K562 (cell line): ENCODE data around the gene ZNF853. TPM values are rescaled to one million over a fixed set of nuclear protein-coding genes. Genes with fewer than 3 reads are reported as not detected.
A peak's percentile ranks its signal among the peaks of the same experiment; 100 is the strongest.

ENCODE experiments used
- ATAC-seq: fragments of 200-7000 bp; cut with Tn5 transposase; 3 replicates; pipeline ENCODE4 v1.9.1; 2020; ENCODE audit warnings: moderate library complexity
- BruUV-seq: library from RNA; stranded (reverse); fragments of 400-500 nt; replicated peaks from 2 replicates; lab custom pipeline; 2021; lab: Mats Ljungman, UMichigan
- CTCF ChIA-PET: fragments of 300-600 bp; formaldehyde crosslinking; extraction: SDS; loops from one replicate; lab custom pipeline; 2021; ENCODE audit warnings: low intra/inter-chr PET ratio; lab: Yijun Ruan, JAX
- POLR2A ChIA-PET: fragments of 300-600, 350-650 bp; sonication (Branson Sonifier 250); formaldehyde crosslinking; extraction: SDS; loops from one replicate; lab custom pipeline; 2021; ENCODE audit warnings: antibody characterized with exemption, inconsistent platforms; lab: Yijun Ruan, JAX
- DNase-seq, 4 experiments: peaks; one replicate each; pipeline versions ENCODE4 v3.0.0 to v3.0.0-alpha.2; 2011 to 2018; ENCODE audit warnings: low spot score in 3 of 4, mixed read lengths in 3 of 4; ENCODE audit errors: extremely low read depth in 1 of 4
- FAIRE-seq: peaks from 2 replicates; lab custom pipeline; 2011; peaks lifted over from hg19 to GRCh38; lab: Jason Lieb, UNC
- H2AFZ ChIP-seq: 2 replicates; pipeline ENCODE4 v1.6.0; 2011; ENCODE audit warnings: low read depth, low read length, control low read depth, inconsistent platforms
- H3K27ac ChIP-seq: fragments of 200-600 bp; 3 replicates; pipeline ENCODE4 v1.8.0; 2011; ENCODE audit warnings: low read depth, mild to moderate bottlenecking, control low read depth, inconsistent platforms, low read length, moderate library complexity, mixed read lengths; ENCODE audit errors: extremely low read depth
- H3K27me3 ChIP-seq, 2 experiments: fragments of 300-600 bp in 1 of 2; 2 replicates in 1 of 2; 3 replicates in 1 of 2; pipeline versions ENCODE4 v1.6.0 to v1.8.0; 2011; ENCODE audit warnings: inconsistent platforms in 2 of 2, low read length in 2 of 2, mild to moderate bottlenecking in 1 of 2, mixed read lengths in 1 of 2, moderate library complexity in 1 of 2; ENCODE audit not compliant: control insufficient read depth in 2 of 2, insufficient read depth in 2 of 2
- H3K36me3 ChIP-seq: fragments of 300-600 bp; 3 replicates; pipeline ENCODE4 v1.8.0; 2011; ENCODE audit warnings: mild to moderate bottlenecking, low read length, inconsistent platforms; ENCODE audit not compliant: control insufficient read depth, insufficient read depth
- H3K4me1 ChIP-seq, 2 experiments: fragments of 200-600 bp in 1 of 2; replicated peaks in 1 of 2; 2 replicates in 1 of 2; 3 replicates in 1 of 2; pipeline versions ENCODE4 v1.5.1 to v1.8.0; 2011; ENCODE audit warnings: inconsistent platforms in 2 of 2, low read length in 2 of 2, mild to moderate bottlenecking in 1 of 2, mixed read lengths in 1 of 2, moderate library complexity in 1 of 2; ENCODE audit not compliant: control insufficient read depth in 2 of 2, insufficient read depth in 2 of 2
- H3K4me2 ChIP-seq: 2 replicates; pipeline ENCODE4 v1.6.1; 2011; ENCODE audit warnings: low read length, control low read depth, inconsistent platforms, mixed read lengths; ENCODE audit not compliant: insufficient read depth
- H3K4me3 ChIP-seq: fragments of 200-600 bp; sonication (generic), shearing (Covaris generic); 2 replicates; pipeline ENCODE4 v1.5.1; 2016; ENCODE audit warnings: control low read depth, inconsistent platforms
- H3K79me2 ChIP-seq: fragments of 200-600 bp; 3 replicates; pipeline ENCODE4 v1.8.0; 2011; ENCODE audit warnings: low read length, inconsistent platforms; ENCODE audit not compliant: control insufficient read depth, insufficient read depth
- H3K9ac ChIP-seq, 2 experiments: 2 replicates each; pipeline versions ENCODE4 v1.6.0 to v1.6.1; 2011; ENCODE audit warnings: low read depth in 2 of 2, low read length in 2 of 2, control low read depth in 1 of 2, inconsistent platforms in 1 of 2, mild to moderate bottlenecking in 1 of 2, mixed read lengths in 1 of 2; ENCODE audit not compliant: insufficient read depth in 1 of 2
- H3K9me1 ChIP-seq: one replicate; pipeline ENCODE4 v1.6.0; 2011; ENCODE audit warnings: inconsistent platforms, mild to moderate bottlenecking, low read length, moderate library complexity; ENCODE audit not compliant: control insufficient read depth, insufficient read depth
- H3K9me3 ChIP-seq: replicated peaks from 2 replicates; pipeline ENCODE4 v1.5.1; 2011; ENCODE audit warnings: low read depth, low read length, inconsistent platforms; ENCODE audit not compliant: control insufficient read depth, insufficient read depth
- H4K20me1 ChIP-seq: replicated peaks from 2 replicates; pipeline ENCODE4 v1.6.1; 2011; ENCODE audit warnings: low read length, inconsistent platforms, mixed read lengths; ENCODE audit not compliant: control insufficient read depth, insufficient read depth
- CHCHD3 ChIP-seq: fragments of 250-450 bp; sonication (Bioruptor Pico); IDR thresholded peaks from 2 replicates; pipeline ENCODE4 v2.1.2; 2022; ENCODE audit warnings: mild to moderate bottlenecking
- ZNF589 ChIP-seq: fragments of 200-800 bp; sonication (Bioruptor generic); IDR thresholded peaks from 2 replicates; pipeline ENCODE4 v1.6.1; 2016; ENCODE audit warnings: low read depth, missing genetic modification characterization, missing compliant biosample characterization
- WGBS: fragments of 100-300 bp; shearing (Covaris generic); methylation state at CpG from one replicate; pipeline ENCODE4 v1.1.6; 2016; ENCODE audit warnings: low coverage, mixed read lengths; ENCODE audit not compliant: insufficient coverage; ENCODE audit errors: missing lambda C conversion rate; 5-methylcytosine and 5-hydroxymethylcytosine counted together
- in situ Hi-C: fragments of 300-500 bp; cut with MboI; formaldehyde crosslinking; loops from 4 replicates; pipeline ENCODE4 v1.15.0; 2018; ENCODE audit warnings: inconsistent platforms, mixed read lengths
- intact Hi-C: fragments of 100-400 bp; cut with micrococcal nuclease; formaldehyde crosslinking; loops from 2 replicates; pipeline ENCODE4 v1.14.2; 2022
- polyA plus RNA-seq, 8 experiments: library from polyadenylated mRNA; depleted of rRNA in 4 of 8; stranded (reverse) in 5 of 8; unstranded in 3 of 8; fragments of >200 nt; fragmentation: Nextera tagmentation in 2 of 8; fragmentation: Illumina TruSeq in 1 of 8; extraction: Ambion mirVana in 2 of 8; extraction: Trizol in 1 of 8; gene quantifications; 2 replicates each; pipeline versions ENCODE4 v1.2.1 to v1.2.3, GENCODE V29; 2011 to 2014; ENCODE audit warnings: inconsistent platforms in 1 of 8, missing spikeins in 1 of 8
- total RNA-seq, 7 experiments: library from RNA; depleted of rRNA in 6 of 7; stranded (reverse); fragments of >200 nt in 6 of 7; fragmentation: Illumina TruSeq in 2 of 7; extraction: Trizol in 2 of 7; gene quantifications; 2 replicates each; pipeline versions ENCODE4 v1.2.1 to v1.2.3, GENCODE V29; 2011 to 2021; ENCODE audit warnings: low replicate concordance in 1 of 7
- TF ChIP-seq, protein P1 (sequence below): fragments of 250-450 bp; sonication (Bioruptor Pico); IDR thresholded peaks from 2 replicates; pipeline ENCODE4 v1.4.0; 2020; ENCODE audit warnings: mild to moderate bottlenecking, moderate library complexity
- TF ChIP-seq, protein P2 (sequence below): IDR thresholded peaks from 2 replicates; pipeline ENCODE4 v1.6.1; 2011; ENCODE audit warnings: borderline replicate concordance, low read depth, mild to moderate bottlenecking, moderate library complexity, low read length; ENCODE audit not compliant: insufficient read depth, poor library complexity, severe bottlenecking
- TF ChIP-seq, protein P3 (sequence below): fragments of 450-650 bp; IDR thresholded peaks from 2 replicates; pipeline ENCODE4 v1.6.1; 2017; ENCODE audit warnings: antibody characterized with exemption
- TF ChIP-seq, protein P4 (sequence below), 3 experiments: IDR thresholded peaks in 2 of 3; conservative IDR thresholded peaks in 1 of 3; 2 replicates each; pipeline ENCODE4 v1.5.1; 2011 to 2012; ENCODE audit warnings: low read length in 3 of 3, mild to moderate bottlenecking in 3 of 3, control low read depth in 2 of 3, improper control_type of control experiment in 1 of 3, inconsistent platforms in 1 of 3, low read depth in 1 of 3, mixed read lengths in 1 of 3, moderate library complexity in 1 of 3; ENCODE audit not compliant: insufficient read depth in 2 of 3

The ZNF853 gene
- total and polyA plus RNA-seq, 9 of the 15 experiments (the other 6 are each of a cell fraction or from before 2014, with no cell fraction given), result 0.03 TPM; not detected in 8

DNA sequence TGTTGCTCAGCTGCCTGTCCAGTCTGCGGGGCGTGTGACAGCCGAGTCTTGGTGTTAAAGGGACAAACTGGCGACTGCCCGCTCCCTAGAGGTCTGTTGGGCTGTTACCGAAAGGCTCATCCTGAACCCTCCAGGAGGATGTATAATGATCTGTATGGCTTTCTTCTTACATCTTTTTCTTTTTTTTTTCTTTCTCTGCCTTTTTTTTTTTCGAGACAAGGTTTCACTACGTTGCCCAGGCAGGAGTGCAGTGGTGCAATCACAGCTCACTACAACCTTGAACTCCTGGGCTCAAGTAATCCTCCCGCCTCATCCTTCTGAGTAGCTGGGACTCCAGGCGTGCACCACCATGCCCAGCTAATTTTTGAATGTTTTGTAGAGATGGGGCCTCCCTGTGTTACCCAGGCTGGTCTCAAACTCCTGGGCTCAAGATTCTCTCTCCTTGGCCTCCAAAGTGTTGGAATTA is 24.7 kb upstream of the ZNF853 start:
- Histone ChIP-seq H3K4me2 (peak overlapping the region; percentile 96), H4K20me1 (no peaks in the 10 kb centered on the region), H3K4me1 (peaks cover 7 to 16% of the 10 kb centered on the region in 2 experiments), H3K9me1 (peaks cover 5% of the 10 kb centered on the region), H3K27me3 (no peaks in the 10 kb centered on the region), H3K9me3 (no peaks in the 10 kb centered on the region), H3K36me3 (peaks cover 64% of the 10 kb centered on the region), H3K27ac (peak overlapping the region; percentile 80; the same call in 2 of the 3 replicates), H2AFZ (peak overlapping the region; percentile 97; the same call in 1 of the 2 replicates), H3K9ac (peak overlapping the region; percentile 76 to 99; a peak in 3 of 4 replicates), H3K4me3 (peak overlapping the region; percentile 98), H3K79me2 (peaks cover 16% of the 10 kb centered on the region)
- TF ChIP-seq, protein P1, sequence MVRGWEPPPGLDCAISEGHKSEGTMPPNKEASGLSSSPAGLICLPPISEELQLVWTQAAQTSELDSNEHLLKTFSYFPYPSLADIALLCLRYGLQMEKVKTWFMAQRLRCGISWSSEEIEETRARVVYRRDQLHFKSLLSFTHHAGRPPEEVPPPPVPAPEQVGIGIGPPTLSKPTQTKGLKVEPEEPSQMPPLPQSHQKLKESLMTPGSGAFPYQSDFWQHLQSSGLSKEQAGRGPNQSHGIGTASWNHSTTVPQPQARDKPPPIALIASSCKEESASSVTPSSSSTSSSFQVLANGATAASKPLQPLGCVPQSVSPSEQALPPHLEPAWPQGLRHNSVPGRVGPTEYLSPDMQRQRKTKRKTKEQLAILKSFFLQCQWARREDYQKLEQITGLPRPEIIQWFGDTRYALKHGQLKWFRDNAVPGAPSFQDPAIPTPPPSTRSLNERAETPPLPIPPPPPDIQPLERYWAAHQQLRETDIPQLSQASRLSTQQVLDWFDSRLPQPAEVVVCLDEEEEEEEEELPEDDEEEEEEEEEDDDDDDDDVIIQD, result no peak
- TF ChIP-seq, protein P2, sequence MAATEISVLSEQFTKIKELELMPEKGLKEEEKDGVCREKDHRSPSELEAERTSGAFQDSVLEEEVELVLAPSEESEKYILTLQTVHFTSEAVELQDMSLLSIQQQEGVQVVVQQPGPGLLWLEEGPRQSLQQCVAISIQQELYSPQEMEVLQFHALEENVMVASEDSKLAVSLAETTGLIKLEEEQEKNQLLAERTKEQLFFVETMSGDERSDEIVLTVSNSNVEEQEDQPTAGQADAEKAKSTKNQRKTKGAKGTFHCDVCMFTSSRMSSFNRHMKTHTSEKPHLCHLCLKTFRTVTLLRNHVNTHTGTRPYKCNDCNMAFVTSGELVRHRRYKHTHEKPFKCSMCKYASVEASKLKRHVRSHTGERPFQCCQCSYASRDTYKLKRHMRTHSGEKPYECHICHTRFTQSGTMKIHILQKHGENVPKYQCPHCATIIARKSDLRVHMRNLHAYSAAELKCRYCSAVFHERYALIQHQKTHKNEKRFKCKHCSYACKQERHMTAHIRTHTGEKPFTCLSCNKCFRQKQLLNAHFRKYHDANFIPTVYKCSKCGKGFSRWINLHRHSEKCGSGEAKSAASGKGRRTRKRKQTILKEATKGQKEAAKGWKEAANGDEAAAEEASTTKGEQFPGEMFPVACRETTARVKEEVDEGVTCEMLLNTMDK, result no peak
- TF ChIP-seq CHCHD3 (CRISPR knock-in tag), result no peak
- TF ChIP-seq ZNF589 (CRISPR knock-in tag), result 0 out of 2 replicates have a peak, but pooled peaks have one; percentile 29
- TF ChIP-seq, protein P3, sequence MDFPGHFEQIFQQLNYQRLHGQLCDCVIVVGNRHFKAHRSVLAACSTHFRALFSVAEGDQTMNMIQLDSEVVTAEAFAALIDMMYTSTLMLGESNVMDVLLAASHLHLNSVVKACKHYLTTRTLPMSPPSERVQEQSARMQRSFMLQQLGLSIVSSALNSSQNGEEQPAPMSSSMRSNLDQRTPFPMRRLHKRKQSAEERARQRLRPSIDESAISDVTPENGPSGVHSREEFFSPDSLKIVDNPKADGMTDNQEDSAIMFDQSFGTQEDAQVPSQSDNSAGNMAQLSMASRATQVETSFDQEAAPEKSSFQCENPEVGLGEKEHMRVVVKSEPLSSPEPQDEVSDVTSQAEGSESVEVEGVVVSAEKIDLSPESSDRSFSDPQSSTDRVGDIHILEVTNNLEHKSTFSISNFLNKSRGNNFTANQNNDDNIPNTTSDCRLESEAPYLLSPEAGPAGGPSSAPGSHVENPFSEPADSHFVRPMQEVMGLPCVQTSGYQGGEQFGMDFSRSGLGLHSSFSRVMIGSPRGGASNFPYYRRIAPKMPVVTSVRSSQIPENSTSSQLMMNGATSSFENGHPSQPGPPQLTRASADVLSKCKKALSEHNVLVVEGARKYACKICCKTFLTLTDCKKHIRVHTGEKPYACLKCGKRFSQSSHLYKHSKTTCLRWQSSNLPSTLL, result no peak
- TF ChIP-seq, protein P4, sequence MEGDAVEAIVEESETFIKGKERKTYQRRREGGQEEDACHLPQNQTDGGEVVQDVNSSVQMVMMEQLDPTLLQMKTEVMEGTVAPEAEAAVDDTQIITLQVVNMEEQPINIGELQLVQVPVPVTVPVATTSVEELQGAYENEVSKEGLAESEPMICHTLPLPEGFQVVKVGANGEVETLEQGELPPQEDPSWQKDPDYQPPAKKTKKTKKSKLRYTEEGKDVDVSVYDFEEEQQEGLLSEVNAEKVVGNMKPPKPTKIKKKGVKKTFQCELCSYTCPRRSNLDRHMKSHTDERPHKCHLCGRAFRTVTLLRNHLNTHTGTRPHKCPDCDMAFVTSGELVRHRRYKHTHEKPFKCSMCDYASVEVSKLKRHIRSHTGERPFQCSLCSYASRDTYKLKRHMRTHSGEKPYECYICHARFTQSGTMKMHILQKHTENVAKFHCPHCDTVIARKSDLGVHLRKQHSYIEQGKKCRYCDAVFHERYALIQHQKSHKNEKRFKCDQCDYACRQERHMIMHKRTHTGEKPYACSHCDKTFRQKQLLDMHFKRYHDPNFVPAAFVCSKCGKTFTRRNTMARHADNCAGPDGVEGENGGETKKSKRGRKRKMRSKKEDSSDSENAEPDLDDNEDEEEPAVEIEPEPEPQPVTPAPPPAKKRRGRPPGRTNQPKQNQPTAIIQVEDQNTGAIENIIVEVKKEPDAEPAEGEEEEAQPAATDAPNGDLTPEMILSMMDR (IDR thresholded peaks at IDR 0.05 in 2 of 3, conservative IDR thresholded peaks at IDR 0.05 in 1 of 3; ENCODE audit: insufficient read depth in 2 of 3, low read depth in 1 of 3, low read length in 3 of 3), result peak in 1 of 3 experiments; percentile 25; a peak in 1 of 6 replicates
- FAIRE-seq, result peak; percentile 76
- peak; percentile 73 for ATAC-seq
- ChIA-PET CTCF (no interaction called here), POLR2A (interaction anchor here (0.5 to 1.6 kb wide), 4 partner anchors 10 to 31 kb away, joined by 3 to 8 read pairs (median 4); no protein-coding TSS in a partner anchor)
- intact Hi-C loops, result no loop called here
- in situ Hi-C loops, result no loop called here
- peak in 1 of 4 experiments; percentile 59 for DNase-seq
- WGBS, result 12% methylated on average over 9 of the region's 10 CpGs
- TSS peak; percentile 32 for BruUV-seq
